ENCODE results near the gene CLVS2. TPM values are rescaled to one million over a fixed set of nuclear protein-coding genes. Genes with fewer than 3 reads are reported as not detected.

Gene CLVS2
- total RNA-seq (2014; rRNA removed; shearing (Covaris generic)): 0.26 and 0.94 TPM in 2 replicates

GRCh38 chr6:122995921-122996793, at the start of gene CLVS2:
Gene CLVS2, plus strand, starts transcription at chr6:122996235. Its CDS starts 1,543 bp downstream, at chr6:122997778.
- Histone ChIP-seq H3K36me3 (replicated peaks; ENCODE audit: control insufficient read depth, insufficient read depth, low read length) (no peaks in the 10 kb centered on the region), H3K4me3 (ENCODE audit: insufficient read depth, low read depth, low read length) (peak within 1 kb of the TSS; percentile 79), H3K27me3 (ENCODE audit: control insufficient read depth, insufficient read depth, low read length) (peaks cover 48% of the 10 kb centered on the region)
- peak; percentile 76 for DNase-seq

GRCh38 chr6:122947355-122947754, 48.7 kb upstream of the CLVS2 start:
- Histone ChIP-seq H3K27me3 (ENCODE audit: control insufficient read depth, insufficient read depth, low read length) (no peaks in the 10 kb centered on the region), H3K4me3 (ENCODE audit: insufficient read depth, low read depth, low read length) (no peak overlapping the region)
- peak; percentile 43 for DNase-seq

DNA sequence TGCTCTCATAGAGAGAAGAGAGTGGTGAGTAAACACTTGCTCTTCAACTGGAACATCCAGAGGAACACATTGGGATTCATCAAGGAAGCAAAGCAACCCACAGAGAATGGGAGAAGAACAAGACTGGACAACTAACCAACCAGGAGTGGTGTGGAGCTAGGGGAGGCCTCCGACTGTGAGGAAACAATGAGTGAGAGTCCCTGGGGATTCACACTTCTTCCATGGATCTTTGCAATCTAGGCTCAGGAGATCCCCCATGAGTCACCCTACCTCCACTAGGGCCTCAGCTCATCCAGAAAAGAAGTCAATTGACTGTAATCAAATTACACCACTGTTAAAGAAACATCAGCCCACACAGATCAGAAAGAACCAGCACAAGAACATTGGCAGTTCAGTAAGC, 42.3 kb upstream of the CLVS2 start:
- Histone ChIP-seq H3K27me3 (ENCODE audit: control insufficient read depth, insufficient read depth, low read length) (no peaks in the 10 kb centered on the region), H3K36me3 (replicated peaks; ENCODE audit: control insufficient read depth, insufficient read depth, low read length) (no peaks in the 10 kb centered on the region), H3K4me3 (ENCODE audit: insufficient read depth, low read depth, low read length) (no peak overlapping the region)
- no peak for DNase-seq

More at GRCh38 chr6:122947355-122947754, 48.7 kb upstream of the CLVS2 start:
- no peaks in the 10 kb centered on the region for H3K36me3 ChIP-seq (replicated peaks; ENCODE audit: control insufficient read depth, insufficient read depth, low read length)

- no peak for DNase-seq
- Histone ChIP-seq H3K4me3 (ENCODE audit: insufficient read depth, low read depth, low read length) (no peak overlapping the region), H3K36me3 (replicated peaks; ENCODE audit: control insufficient read depth, insufficient read depth, low read length) (no peaks in the 10 kb centered on the region), H3K27me3 (ENCODE audit: control insufficient read depth, insufficient read depth, low read length) (no peaks in the 10 kb centered on the region)
Measured at GRCh38 chr6:122956376-122956775, 39.7 kb upstream of the CLVS2 start.

- Histone ChIP-seq H3K4me3 (ENCODE audit: insufficient read depth, low read depth, low read length) (no peak overlapping the region), H3K27me3 (ENCODE audit: control insufficient read depth, insufficient read depth, low read length) (no peaks in the 10 kb centered on the region), H3K36me3 (replicated peaks; ENCODE audit: control insufficient read depth, insufficient read depth, low read length) (no peaks in the 10 kb centered on the region)
- DNase-seq: no peak
Measured at GRCh38 chr6:122962000-122962624, 33.9 kb upstream of the CLVS2 start.

DNA sequence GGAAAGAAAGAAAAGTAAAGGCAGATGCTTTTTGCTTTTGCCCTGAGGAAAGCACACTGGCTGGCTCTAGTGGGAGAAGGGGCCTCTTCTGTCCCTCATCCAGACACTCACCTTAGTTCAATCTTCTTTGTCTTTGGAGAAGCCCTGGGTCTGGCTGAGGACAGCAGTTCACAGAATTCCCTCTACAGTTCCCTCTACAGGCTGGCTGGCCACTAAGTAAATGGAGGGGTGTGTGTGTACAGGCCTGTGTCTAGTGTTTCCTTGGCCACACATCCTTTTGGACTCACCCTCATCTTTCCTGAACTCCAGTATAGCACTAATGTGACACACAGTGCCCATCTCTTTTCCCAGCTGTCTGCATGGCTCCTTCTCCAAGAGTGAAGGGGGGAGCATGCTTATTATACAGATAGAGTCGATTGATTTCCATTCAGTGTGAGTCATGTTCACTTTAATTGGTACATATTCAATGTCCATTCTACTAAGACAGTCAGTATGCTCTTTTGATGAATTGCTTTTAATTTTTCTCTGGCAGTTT, 26.0 kb upstream of the CLVS2 start:
- peak; percentile 18 for DNase-seq
- no peaks in the 10 kb centered on the region for H3K36me3 ChIP-seq (replicated peaks; ENCODE audit: control insufficient read depth, insufficient read depth, low read length)
- H3K4me3 ChIP-seq (ENCODE audit: insufficient read depth, low read depth, low read length): no peak overlapping the region
- no peaks in the 10 kb centered on the region for H3K27me3 ChIP-seq (ENCODE audit: control insufficient read depth, insufficient read depth, low read length)

DNA sequence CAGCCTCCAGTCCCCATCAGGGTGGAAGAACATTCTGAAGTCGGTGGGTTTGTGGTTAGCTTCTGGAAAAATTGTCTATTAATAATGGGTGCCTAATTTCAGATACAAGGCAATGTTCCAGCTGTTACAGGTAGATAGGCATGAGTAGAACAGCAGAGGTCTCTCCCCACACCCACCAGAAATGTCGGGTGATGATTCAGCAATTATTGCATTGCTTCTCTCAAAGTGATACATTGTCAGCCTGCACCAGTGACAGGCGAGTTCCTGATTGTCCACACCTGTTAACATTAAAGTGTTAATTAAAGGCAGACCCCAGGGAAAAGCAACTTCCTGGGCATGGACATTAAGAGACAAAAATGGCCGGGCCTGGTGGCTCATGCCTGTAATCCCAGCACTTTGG, 18.9 kb upstream of the CLVS2 start:
- Histone ChIP-seq H3K27me3 (ENCODE audit: control insufficient read depth, insufficient read depth, low read length) (no peaks in the 10 kb centered on the region), H3K36me3 (replicated peaks; ENCODE audit: control insufficient read depth, insufficient read depth, low read length) (no peaks in the 10 kb centered on the region), H3K4me3 (ENCODE audit: insufficient read depth, low read depth, low read length) (no peak overlapping the region)
- no peak for DNase-seq

DNA sequence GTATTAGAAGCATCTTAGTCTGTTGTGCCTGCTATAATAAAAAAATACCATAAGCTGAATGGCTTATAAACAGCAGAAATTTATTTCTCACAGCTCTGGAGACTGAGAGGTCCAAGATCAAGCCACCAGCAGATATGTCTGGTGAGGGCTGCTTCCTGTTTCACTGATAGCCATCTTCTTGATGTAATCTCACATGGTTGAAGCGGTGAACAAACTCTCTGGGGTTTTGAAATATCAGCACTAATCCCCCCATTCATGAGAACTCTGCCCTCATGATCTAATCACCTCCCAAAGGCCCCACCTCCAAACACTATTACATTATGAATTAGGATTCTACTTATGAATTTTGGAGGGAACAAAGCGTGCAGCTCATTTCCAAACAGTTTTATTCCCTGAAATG, 11.6 kb upstream of the CLVS2 start:
- DNase-seq: no peak
- no peaks in the 10 kb centered on the region for H3K27me3 ChIP-seq (ENCODE audit: control insufficient read depth, insufficient read depth, low read length)
- no peak overlapping the region for H3K4me3 ChIP-seq (ENCODE audit: insufficient read depth, low read depth, low read length)
- H3K36me3 ChIP-seq (replicated peaks; ENCODE audit: control insufficient read depth, insufficient read depth, low read length): no peaks in the 10 kb centered on the region

DNA sequence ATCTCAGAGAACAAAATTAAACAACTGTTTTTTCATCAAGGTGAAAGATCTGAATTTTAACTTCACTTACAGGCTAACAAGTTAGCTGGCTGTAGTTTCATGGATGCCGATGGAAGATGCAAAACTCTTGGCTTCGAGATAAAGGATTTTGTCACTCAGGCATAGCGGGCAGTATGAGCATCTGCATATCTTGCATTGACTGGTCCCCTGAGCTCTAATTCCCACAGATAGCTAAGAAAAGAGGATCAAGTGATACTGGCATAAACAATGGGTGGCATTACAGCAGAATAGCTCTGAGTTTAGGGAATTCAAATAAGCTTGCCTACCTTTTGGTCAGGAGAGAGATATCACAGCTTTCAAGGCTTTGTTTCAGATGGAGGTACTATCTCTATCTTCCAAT, 1.8 kb upstream of the CLVS2 start:
- DNase-seq: no peak
- H3K36me3 ChIP-seq (replicated peaks; ENCODE audit: control insufficient read depth, insufficient read depth, low read length): no peaks in the 10 kb centered on the region
- no peak overlapping the region for H3K4me3 ChIP-seq (ENCODE audit: insufficient read depth, low read depth, low read length)
- peaks cover 48% of the 10 kb centered on the region for H3K27me3 ChIP-seq (ENCODE audit: control insufficient read depth, insufficient read depth, low read length)

DNA sequence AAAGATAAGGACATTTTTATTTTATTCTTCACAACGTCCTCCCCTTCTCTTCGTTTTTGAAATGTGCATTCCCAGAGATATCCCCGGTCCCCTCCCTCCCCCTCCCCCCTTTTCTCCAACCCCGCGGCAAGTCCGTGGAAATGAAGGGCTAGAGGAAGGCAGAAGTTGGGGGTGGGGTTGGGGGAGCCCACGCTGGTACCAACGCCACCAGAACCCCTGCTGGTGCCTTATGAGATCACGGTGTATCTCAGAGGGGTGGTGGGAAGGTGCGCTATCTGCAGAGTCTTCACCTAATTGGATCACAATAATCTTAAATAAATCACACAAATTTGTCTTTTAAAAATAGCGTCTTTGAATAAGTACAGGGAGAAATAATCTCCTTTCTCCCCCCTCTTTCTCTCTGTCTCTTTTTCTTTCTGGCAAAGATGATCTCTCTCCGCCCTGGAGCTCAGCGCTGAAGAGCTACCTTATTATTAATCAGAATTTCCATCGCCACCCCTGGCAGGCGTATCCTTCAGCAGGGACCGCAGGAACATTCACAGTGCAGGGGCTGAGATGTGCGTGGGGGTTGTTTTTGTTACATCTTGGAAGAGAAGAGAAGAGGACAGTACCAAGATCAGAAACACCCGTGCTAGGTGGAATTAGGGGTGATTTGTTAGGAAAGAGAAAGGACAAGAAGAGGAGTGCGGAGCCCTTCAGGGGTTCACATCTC, 915 bp downstream of the CLVS2 start:
- H3K36me3 ChIP-seq (replicated peaks; ENCODE audit: control insufficient read depth, insufficient read depth, low read length): no peaks in the 10 kb centered on the region
- peaks cover 48% of the 10 kb centered on the region for H3K27me3 ChIP-seq (ENCODE audit: control insufficient read depth, insufficient read depth, low read length)
- peak overlapping the region; percentile 79 for H3K4me3 ChIP-seq (ENCODE audit: insufficient read depth, low read depth, low read length)
- DNase-seq: no peak

DNA sequence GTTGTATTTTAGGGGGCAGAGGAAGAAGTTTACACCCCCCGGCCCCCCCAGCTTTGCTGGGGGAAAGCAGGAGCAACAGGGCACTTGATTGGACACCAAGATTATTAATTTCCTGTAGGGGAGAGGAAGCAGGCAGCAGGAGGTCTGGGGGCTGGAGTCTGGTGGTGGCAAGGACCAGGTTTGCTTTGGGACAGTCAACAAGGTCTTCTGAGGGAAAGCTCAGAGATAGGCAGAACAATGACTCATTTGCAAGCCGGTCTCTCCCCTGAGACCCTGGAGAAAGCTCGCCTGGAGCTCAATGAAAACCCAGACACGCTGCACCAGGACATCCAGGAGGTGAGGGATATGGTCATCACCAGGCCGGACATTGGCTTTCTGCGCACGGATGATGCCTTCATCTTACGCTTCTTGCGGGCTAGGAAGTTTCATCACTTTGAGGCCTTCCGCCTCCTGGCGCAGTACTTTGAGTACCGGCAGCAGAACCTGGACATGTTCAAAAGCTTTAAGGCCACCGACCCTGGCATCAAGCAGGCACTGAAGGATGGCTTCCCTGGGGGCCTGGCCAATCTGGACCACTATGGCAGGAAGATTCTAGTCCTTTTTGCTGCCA, 1.6 kb downstream of the CLVS2 start:
- no peak overlapping the region for H3K4me3 ChIP-seq (ENCODE audit: insufficient read depth, low read depth, low read length)
- H3K27me3 ChIP-seq (ENCODE audit: control insufficient read depth, insufficient read depth, low read length): peaks cover 48% of the 10 kb centered on the region
- DNase-seq: no peak

GRCh38 chr6:122998403-122998975, 2.5 kb downstream of the CLVS2 start:
- Histone ChIP-seq H3K4me3 (ENCODE audit: insufficient read depth, low read depth, low read length) (no peak overlapping the region), H3K36me3 (replicated peaks; ENCODE audit: control insufficient read depth, insufficient read depth, low read length) (no peaks in the 10 kb centered on the region), H3K27me3 (ENCODE audit: control insufficient read depth, insufficient read depth, low read length) (peaks cover 47% of the 10 kb centered on the region)
- no peak for DNase-seq

More for the DNA sequence above, 1.6 kb downstream of the CLVS2 start:
- H3K36me3 ChIP-seq (replicated peaks; ENCODE audit: control insufficient read depth, insufficient read depth, low read length): no peaks in the 10 kb centered on the region

DNA sequence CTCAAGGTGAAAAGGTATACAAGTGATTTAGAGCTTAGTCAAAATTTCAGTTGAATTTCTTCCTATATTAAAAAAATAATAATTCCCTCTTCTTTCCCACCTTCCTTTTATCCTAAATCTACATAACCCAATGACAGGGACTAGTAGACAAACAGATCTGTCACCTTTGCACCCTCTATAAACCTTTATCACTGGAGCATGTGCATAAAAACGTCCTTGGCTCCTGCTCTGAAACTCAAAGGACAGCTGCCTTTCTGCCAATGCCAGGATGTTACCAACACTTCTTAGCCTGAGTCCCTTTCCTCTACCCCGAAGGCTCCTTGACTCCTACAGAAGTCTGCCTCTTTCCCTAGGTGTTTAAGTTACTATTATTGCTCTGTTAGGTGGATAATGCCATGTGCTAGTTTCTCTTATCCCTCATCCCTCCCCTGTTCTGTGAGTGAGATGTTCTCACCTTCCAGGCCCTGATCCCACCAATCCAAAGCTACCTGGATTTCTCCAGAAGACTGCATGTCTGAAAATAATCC, 4.3 kb downstream of the CLVS2 start:
- Histone ChIP-seq H3K4me3 (ENCODE audit: insufficient read depth, low read depth, low read length) (no peak overlapping the region), H3K36me3 (replicated peaks; ENCODE audit: control insufficient read depth, insufficient read depth, low read length) (no peaks in the 10 kb centered on the region), H3K27me3 (ENCODE audit: control insufficient read depth, insufficient read depth, low read length) (peaks cover 32% of the 10 kb centered on the region)
- no peak for DNase-seq

GRCh38 chr6:123001540-123001939, 5.5 kb downstream of the CLVS2 start:
- Histone ChIP-seq H3K36me3 (replicated peaks; ENCODE audit: control insufficient read depth, insufficient read depth, low read length) (no peaks in the 10 kb centered on the region), H3K27me3 (ENCODE audit: control insufficient read depth, insufficient read depth, low read length) (peaks cover 19% of the 10 kb centered on the region), H3K4me3 (ENCODE audit: insufficient read depth, low read depth, low read length) (no peak overlapping the region)
- no peak for DNase-seq
